HG02981 (cell line): ENCODE measurements around the gene GTSE1.
A peak's percentile ranks its signal among the peaks of the same experiment; 100 is the strongest.
"Not testable (repeated sequence)": the region's sequence is repeated elsewhere in the genome, so short reads cannot be mapped to it uniquely, and the experiment has no call there.

Experiments
- ATAC-seq: cut with Tn5 transposase; IDR thresholded peaks from one replicate; pipeline ENCODE4 v1.9.1; 2021; ENCODE audit warnings: mild to moderate bottlenecking, moderate library complexity; ENCODE audit not compliant: unreplicated experiment

Gene GTSE1, protein sequence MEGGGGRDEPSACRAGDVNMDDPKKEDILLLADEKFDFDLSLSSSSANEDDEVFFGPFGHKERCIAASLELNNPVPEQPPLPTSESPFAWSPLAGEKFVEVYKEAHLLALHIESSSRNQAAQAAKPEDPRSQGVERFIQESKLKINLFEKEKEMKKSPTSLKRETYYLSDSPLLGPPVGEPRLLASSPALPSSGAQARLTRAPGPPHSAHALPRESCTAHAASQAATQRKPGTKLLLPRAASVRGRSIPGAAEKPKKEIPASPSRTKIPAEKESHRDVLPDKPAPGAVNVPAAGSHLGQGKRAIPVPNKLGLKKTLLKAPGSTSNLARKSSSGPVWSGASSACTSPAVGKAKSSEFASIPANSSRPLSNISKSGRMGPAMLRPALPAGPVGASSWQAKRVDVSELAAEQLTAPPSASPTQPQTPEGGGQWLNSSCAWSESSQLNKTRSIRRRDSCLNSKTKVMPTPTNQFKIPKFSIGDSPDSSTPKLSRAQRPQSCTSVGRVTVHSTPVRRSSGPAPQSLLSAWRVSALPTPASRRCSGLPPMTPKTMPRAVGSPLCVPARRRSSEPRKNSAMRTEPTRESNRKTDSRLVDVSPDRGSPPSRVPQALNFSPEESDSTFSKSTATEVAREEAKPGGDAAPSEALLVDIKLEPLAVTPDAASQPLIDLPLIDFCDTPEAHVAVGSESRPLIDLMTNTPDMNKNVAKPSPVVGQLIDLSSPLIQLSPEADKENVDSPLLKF

DNA sequence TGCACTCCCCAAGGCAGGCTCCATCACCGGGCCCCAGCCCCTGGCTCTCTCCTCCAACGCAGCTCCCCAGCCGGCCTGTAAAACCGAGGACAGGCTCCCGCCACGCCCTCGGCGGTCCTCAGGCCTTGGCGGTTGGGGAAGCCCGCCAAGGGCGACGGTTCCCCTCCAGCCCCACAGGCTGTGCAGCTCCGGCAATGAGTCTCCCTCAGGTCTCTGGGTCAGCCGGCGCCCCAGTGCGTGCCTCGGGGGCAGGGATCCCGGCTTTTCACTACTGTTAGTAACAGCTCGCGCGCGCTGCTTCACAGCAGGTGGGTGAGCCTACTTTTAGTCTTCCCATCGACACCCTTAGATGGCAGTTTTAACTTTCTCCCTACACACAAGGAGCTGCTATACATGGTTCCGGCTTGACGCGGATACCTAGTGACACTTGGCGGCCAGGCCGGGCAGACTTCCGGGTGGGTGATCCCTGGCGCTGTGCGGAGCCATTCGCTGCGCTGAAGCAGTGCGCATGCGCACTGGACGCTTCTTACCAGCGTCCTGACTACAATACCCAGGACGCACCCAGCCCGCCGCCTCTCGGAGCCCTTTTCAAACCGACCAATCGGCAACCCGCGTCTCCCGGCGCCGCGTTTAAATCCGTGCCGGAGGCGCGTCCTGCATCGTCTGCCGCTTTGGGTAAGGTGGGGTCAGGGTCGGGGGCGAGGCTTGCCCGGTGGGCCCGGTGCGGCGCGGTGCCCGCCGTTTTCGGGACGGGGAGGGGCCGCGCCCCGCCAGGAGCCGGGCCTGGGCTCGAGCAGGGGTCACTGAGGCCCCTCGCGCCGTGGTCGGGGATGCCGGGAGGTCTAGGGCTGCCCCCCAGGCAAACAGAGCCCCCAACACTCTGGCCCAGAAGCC, at the start of gene GTSE1:
Gene GTSE1, plus strand, starts transcription at position 614 of the 894 bp plus-strand sequence. CDS start 531 bp downstream, outside the sequence.
- peak; percentile 95 for ATAC-seq

DNA sequence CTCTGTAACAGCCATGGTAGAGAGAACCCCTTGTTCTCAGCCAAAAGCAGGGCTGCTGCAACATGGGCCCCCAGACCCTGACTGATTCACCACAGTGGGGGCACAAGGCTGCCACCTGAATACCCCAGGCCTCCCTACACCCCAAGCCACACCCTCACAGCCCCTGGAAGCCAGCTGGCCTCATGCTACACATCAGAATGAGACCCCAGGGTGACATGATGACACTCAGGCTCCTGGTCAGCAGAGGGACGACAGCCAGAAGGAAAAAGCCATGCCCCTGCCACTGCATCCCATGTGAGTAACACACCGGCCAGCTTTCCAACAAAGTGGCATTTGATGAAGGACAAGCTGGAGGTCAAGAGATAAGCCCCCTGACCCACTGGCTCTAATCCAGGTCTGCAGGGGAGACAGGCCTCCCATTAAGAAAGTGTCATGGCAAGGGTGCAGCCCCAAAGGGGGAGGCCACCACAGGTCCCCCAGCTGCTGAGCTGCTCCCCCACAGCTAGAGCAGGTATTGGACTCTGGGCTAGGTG, 49.2 kb upstream of the GTSE1 start:
- ATAC-seq = no peak

DNA sequence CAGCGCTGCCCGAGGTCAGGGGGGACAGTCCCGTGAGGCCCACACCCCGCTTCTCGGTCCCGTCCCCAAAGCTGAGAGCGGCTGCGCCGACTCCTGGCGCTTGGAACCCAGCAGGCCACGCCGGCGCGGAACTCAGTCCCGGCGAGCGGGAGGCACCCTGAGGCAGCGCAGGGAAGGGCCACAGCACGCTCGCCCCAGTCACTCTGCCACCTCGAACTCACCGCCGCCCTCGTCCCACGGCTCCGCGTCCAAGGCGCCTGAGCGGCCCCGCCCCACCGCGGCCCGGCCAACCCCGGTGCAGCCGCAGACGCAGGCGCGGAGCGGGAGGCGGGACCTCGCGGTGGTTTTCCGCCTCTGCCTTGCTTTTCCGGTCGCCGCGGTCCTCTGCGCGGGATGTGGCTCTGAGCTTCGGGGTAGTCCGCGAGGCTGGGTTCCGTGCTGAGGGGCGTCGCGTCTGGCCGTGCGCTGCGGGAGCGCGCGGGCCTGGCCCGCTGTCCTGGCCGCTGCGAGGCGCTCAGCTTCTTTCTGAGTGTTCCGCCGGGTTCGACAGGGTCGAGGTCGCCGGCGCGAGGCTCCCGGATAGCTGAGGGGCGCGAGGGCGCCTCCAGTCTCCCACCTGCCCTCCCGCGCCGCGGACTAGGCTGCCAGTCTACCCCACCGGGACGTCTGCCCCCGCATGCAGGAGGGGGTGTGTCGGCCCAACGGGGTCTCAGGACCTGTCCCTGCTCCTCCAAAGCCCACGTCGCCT, 46.5 kb upstream of the GTSE1 start, which contains the start of gene CDPF1:
Gene CDPF1, minus strand, starts transcription at position 259 of the 748 bp plus-strand sequence. CDS start 2,009 bp downstream, outside the sequence.
- peak; percentile 80 for ATAC-seq

DNA sequence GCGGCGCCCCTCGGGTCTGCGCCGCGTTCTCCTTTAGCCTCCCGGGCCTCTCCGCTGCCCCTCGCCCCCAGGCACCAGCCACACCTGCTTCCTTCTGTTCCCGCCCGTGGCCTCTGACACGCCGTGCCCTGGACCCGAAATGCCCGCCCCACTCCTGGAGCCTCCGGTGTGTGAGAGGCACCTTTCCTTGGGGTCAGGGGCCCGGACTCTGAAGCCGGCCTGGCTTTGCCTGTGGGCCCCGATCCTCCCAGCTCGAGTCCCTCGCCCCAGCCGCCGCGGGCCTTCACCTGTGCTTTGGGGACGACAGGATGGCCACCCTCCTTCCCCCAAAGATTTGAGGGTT, 45.9 kb upstream of the GTSE1 start:
- ATAC-seq = peak; percentile 5

DNA sequence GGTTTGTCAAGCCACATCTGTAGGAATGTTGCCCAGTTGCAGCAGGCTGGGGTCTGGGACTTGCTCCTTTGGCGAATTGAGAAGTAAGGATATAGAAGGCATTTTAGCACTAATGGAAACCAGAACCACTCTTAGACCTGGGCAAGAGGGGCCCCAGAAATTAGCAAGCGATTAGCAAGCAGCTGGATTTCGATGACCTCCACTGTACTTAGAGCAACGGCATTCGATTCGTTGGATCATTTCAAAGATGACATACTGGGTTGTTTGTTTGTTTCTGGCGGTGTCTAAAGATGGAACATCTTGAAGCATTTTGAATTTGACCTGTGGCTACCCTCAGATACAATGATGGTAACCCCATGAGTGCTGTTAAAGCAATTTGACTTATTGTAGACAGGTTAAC, 45.4 kb upstream of the GTSE1 start:
- no peak for ATAC-seq

DNA sequence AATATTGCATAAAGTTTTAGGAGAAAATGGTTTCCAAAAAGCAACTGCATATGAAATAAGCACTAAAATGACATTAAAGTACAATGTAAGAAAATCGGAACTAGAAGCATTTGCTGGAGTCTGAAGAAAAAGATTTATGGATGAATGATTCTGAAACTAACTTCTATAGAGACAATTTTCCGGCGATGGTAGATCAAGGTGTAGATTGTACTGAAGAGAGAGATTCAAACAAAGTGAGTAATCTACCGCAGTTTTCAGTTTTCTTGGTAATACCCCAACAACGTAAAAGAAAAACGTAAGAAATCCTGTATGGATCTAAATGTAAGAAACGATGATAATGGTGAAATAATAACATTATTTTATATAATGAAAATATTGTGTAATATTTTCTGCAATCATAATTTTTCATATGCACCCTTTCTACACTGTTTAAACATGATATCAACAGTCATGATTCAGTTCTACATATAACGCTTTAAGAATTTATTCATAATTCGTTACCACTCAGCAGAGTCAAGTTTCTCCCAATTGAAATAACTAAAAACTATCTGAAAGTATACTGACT, 44.8 kb upstream of the GTSE1 start:
- no peak for ATAC-seq

DNA sequence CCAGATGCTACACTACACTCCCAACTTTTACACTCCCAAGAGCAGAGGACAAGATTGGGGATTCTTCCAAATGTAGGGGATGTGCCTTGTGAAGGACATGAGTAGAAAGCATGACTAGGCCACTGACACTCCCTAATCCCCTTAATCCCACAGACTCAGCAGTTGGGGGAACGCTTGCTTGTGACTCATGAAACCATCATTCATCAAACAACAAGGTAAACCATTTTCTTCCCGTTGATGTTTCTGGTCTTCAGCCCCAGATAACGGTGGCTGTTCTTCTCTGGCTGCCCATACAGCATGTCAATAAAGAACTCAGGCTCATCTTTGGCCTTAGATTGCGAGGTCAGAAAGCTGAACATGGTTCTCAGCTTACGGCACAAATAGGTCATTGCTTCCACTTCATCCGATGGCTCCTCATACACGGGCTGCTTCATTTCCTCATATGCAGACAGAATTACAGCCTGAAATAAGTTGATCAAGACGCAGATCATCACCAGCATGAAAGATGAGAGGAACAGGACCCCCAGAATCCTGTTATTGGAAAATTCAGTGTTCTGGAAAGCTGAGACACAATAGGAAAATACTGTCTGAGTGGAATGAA, 40.2 kb upstream of the GTSE1 start:
- no peak for ATAC-seq

DNA sequence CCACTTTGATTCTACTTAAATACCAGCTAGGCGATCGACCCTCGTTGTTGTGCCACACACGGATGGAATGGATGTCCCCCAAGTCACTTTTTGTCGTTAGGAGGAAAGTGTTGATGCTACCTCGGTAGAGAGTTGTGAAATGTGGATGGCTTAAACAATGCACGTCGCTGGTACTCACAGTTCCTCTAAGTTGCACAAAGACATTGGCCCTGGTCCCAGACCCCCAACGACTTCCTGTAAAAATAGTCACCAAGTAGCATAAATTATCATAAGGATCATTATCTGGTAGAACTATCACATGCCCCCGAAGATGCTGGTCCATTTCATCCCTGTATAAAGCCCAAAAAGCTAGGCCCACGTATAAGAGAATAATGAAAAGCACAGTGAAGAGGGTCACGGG, 37.3 kb upstream of the GTSE1 start:
- ATAC-seq = no peak

DNA sequence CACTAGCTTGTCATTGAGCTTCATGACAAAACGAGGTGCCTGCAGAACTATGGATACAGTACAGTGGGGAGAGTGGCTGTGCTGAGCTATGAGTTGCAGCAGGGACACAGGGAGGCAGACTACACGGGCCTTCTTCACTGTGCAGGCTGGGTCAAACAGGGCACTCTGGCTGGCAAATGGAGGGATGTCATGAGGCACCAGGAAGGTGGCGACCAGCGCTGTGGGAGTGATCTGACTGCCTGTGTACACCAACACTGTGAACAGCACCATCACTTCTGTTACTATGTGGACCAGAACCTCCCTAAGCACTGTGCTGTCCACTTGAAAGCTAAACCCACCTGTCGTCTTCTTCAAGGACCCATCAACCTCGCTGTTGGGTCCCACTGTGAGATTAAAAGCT, 36.6 kb upstream of the GTSE1 start:
- ATAC-seq = no peak

DNA sequence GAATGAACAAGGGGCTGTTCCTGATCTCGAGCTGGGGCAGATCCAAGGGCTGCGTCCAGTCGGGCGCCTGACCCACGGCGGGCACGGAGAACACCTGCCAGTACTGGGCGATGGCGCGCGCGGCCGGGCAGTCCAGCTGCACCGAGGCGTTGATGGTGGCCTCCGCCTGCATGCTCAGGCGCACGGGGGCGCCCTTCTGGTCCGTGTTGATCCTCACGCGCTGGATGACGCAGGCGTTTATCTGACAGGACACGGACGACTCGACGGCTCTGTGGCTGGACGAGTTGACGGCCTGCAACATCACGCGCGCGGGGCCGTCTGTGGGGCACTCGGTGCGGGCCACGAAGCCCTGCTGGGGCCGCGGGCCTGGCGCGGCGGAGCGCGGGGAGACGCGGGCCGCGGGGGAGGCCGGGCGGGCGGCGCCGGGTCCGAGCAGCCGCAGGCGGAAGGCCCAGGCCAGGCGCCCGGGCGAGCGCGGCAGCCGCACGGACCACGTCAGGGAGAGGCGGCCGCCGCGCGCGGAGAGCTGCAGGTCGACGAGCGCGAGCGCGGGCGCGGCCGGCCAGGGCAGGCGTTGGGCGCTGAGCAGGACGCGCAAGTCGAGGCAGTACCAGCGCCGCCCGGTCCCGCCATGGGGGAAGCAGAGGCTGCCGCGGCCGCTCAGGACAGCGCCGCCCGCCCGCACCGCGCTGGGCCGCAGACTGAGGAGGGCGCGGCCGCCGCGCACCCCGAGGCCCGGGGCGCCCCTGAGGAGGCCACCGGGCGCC, 34.0 kb upstream of the GTSE1 start:
- ATAC-seq = no peak

DNA sequence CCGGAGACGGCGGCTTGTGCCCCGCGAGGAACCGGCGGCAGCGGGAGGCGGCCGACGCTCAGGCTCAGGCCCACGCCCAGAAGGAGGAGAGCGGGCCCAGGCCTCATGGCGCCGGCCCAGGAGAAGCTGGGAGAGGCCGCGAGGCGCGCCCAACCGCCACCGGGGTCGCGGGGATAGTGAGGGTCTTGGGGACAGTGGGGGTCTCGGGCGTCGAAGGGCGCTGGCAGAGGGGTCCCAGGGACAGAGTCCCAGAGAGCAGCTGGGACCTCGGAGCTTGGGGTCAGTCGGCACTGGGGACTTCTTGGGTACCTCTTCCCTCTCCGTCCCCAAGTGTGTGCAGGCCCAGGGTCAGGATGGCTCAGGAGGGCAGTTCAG, 33.5 kb upstream of the GTSE1 start, which contains the start of gene PKDREJ:
Gene PKDREJ, minus strand, starts transcription at position 128 of the 375 bp plus-strand sequence. Its CDS starts 21 bp downstream, at position 107.
- no peak for ATAC-seq

DNA sequence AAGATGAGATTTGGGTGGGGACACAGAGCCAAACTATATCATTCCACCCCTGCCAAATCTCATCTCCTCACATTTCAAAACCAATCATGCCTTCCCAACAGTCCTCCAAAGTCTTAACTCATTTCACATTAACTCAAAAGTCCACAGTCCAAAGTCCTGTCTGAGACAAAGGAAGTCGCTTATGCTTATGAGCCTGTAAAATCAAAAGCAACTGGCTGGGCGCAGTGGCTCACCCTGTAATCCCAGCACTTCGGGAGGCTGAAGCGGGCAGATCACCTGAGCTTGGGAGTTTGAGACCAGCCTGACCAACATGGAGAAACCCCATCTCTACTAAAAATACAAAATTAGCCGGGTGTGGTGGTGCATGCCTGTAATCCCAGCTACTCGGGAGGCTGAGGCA, 32.1 kb upstream of the GTSE1 start:
- ATAC-seq = not testable (repeated sequence)

DNA sequence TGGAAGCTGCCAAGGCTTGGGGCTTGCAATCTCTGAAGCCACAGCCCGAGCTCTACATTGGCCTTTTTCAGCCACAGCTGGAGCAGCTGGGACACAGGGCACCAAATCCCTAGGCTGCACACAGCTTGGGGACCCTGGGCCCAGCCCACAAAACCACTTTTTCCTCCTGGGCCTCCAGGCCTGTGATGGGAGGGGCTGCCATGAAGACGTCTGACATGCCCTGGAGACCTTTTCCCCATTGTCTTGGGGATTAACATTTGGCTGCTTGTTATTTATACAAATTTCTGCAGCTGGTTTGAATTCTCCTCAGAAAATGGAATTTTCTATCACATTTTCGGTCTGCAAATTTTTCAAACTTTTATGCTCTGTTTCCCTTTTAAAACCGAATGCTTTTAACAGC, 31.0 kb upstream of the GTSE1 start:
- not testable (repeated sequence) for ATAC-seq

DNA sequence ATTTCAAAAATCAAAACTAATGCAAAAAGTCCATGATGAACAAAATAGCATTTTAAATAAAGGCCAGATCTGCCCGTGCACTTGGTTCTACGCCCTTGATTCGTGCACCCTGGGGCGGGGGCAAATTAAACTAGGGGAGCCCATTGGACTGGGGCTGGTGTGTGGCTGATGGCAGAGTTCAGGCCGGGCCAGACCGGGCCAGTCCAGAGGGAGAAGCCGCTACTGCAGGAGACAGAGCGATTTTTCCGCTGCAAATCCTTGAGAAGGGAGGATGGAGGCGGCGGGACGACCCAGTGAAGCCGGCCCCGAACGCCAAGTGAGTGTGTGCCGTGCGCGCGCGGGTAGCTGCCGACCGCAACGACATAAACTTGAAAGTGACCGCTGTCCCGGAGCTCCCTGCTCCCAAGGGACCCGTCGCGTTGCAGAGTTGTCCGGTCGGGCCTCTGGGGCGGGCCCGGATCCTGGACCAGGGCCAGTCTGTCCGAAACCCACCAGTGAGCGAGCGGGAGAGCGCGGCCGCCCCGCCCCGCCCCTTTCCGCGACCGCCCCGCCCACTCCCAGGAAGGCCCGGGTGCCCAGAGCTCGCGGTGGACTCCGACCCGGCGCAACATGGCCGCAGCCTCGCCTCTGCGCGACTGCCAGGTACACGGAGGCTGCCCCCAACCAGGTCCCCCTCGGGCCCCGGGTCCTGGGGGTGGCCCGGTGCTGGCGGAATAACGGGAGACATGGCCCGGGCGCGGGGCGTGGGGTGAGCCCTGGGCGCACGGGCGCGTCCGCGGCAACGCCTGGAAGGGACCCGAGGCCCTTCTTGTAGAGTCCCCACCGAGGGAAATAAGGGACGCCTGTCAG, 29.0 kb upstream of the GTSE1 start, which contains the start of gene TTC38:
Gene TTC38, plus strand, starts transcription at position 578 of the 849 bp plus-strand sequence. Its CDS starts 32 bp downstream, at position 610.
- peak; percentile 60 for ATAC-seq

DNA sequence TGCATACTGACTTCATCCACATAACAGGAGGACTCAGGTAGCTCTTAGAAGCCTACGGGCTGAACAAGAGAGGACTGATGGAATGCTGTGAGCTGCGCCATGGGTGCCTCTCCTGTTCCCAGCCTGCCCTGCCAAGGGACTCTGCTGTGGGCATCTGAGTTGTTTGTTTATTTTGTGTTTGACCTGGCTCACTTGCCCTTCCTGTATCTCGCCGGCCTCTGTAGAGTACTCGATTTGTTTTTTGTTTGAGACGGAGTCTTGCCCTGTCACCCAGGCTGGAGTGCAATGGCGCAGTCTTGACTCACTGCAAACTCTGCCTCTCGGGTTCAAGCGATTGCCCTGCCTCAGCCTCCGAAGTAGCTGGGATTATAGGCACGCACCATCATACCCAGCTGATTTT, 27.1 kb upstream of the GTSE1 start:
- no peak for ATAC-seq

DNA sequence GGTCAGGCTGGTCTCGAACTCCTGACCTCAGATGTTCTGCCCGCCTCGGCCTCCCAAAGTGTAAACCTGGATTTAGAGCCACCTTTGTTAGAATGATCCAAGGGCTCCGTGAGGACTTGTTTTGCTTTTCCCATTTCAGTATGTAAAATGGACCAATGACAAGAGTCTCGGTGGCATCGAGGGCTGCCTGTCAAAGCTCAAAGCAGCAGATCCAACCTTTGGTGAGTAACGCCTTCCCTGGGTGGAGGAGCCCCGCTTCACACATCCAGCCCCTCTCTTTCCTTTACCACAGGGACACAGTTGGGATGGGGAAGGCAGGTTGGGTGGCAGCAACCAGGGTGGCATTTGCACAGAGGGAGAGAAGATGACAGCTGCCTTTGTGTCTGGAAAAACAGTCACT, 24.5 kb upstream of the GTSE1 start:
- no peak for ATAC-seq

DNA sequence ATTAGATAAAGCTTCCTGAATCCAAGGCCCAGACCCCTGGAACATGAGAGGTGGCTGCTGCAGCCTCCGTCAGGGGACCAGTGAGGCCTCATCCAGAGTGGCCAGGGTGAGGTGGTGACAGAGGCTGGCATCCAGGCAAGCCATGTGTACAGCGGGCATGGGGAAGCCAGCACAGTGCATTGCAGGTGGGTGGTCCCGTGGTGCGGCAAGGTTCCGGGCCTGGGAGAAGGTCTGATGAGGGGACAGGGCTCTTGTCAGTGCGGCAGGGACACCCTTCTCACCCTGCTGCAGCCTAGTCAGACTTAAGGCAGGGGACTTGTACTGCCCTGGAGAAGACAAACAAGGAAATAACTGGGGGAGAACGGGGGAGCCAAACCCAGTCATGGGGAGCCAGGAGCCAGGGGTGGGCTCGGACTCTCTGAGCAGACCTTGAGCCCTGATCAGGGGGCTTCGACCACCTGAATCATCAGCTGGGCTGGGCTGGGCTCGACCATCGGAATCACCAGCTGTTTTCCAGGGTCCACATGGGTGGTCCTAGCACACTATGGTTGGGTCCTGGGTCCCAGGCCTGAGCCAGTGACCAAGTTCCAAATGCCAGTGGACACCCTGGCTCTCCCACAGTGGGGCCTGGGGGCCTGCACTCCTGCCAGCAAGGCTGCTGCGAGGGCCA, 23.8 kb upstream of the GTSE1 start:
- ATAC-seq = no peak
